Measurements from ENCODE around the gene SLC1A6. TPM values are rescaled to one million over a fixed set of nuclear protein-coding genes. Genes with fewer than 3 reads are reported as not detected.
"Not testable (repeated sequence)": the region's sequence is repeated elsewhere in the genome, so short reads cannot be mapped to it uniquely, and the experiment has no call there.

SLC1A6 gene
- total and polyA plus RNA-seq, 9 donors, result 0.09 to 3.3 (median 0.26) TPM; not detected in 1

GRCh38 chr19:14961956-14962685, 17.5 kb downstream of the SLC1A6 start:
- no peaks in the 10 kb centered on the region for H3K4me1 ChIP-seq (ENCODE audit: control insufficient read depth, insufficient read depth, low read length)
- H3K27me3 ChIP-seq (ENCODE audit: control insufficient read depth, insufficient read depth, low read length), result no peaks in the 10 kb centered on the region
- WGBS (ENCODE audit: insufficient coverage), result 92% methylated on average over 13 of the region's 24 CpGs
- H3K27ac ChIP-seq (ENCODE audit: low read length), result no peak overlapping the region
- H3K4me3 ChIP-seq (ENCODE audit: low read length), result no peak overlapping the region
- H3K36me3 ChIP-seq (ENCODE audit: control insufficient read depth, insufficient read depth, low read length), result no peaks in the 10 kb centered on the region
- H3K9me3 ChIP-seq (replicated peaks; ENCODE audit: control insufficient read depth, low read depth, low read length), result peaks cover 4% of the 10 kb centered on the region
- DNase-seq, result no peak

GRCh38 chr19:14959263-14959662, 20.4 kb downstream of the SLC1A6 start:
- no peaks in the 10 kb centered on the region for H3K36me3 ChIP-seq (ENCODE audit: control insufficient read depth, insufficient read depth, low read length)
- no peak for DNase-seq
- H3K4me1 ChIP-seq (ENCODE audit: control insufficient read depth, insufficient read depth, low read length), result no peaks in the 10 kb centered on the region
- no peaks in the 10 kb centered on the region for H3K27me3 ChIP-seq (ENCODE audit: control insufficient read depth, insufficient read depth, low read length)
- no peak overlapping the region for H3K4me3 ChIP-seq (ENCODE audit: low read length)
- no peak overlapping the region for H3K27ac ChIP-seq (ENCODE audit: low read length)
- peaks cover 4% of the 10 kb centered on the region for H3K9me3 ChIP-seq (replicated peaks; ENCODE audit: control insufficient read depth, low read depth, low read length)
- 100% methylated on average over 1 of the region's 1 CpG for WGBS (ENCODE audit: insufficient coverage)

- no peak overlapping the region for H3K27ac ChIP-seq (ENCODE audit: low read length)
- peaks cover 4% of the 10 kb centered on the region for H3K9me3 ChIP-seq (replicated peaks; ENCODE audit: control insufficient read depth, low read depth, low read length)
- no peak overlapping the region for H3K4me3 ChIP-seq (ENCODE audit: low read length)
These were observed 22.2 kb downstream of the SLC1A6 start for GRCh38 chr19:14957464-14957863.

GRCh38 chr19:14954071-14954655, 25.5 kb downstream of the SLC1A6 start:
- peaks cover 4% of the 10 kb centered on the region for H3K9me3 ChIP-seq (replicated peaks; ENCODE audit: control insufficient read depth, low read depth, low read length)

More at GRCh38 chr19:14957464-14957863, 22.2 kb downstream of the SLC1A6 start:
- Histone ChIP-seq H3K27me3 (ENCODE audit: control insufficient read depth, insufficient read depth, low read length) (peaks cover 2% of the 10 kb centered on the region), H3K4me1 (ENCODE audit: control insufficient read depth, insufficient read depth, low read length) (no peaks in the 10 kb centered on the region), H3K36me3 (ENCODE audit: control insufficient read depth, insufficient read depth, low read length) (no peaks in the 10 kb centered on the region)
- DNase-seq, result no peak
- 93% methylated on average over 2 of the region's 3 CpGs for WGBS (ENCODE audit: insufficient coverage)

GRCh38 chr19:14952767-14953166, 26.9 kb downstream of the SLC1A6 start:
- no peak overlapping the region for H3K27ac ChIP-seq (ENCODE audit: low read length)
- no peaks in the 10 kb centered on the region for H3K4me1 ChIP-seq (ENCODE audit: control insufficient read depth, insufficient read depth, low read length)
- H3K36me3 ChIP-seq (ENCODE audit: control insufficient read depth, insufficient read depth, low read length), result no peaks in the 10 kb centered on the region
- DNase-seq, result no peak
- no peak overlapping the region for H3K4me3 ChIP-seq (ENCODE audit: low read length)
- no peaks in the 10 kb centered on the region for H3K9me3 ChIP-seq (replicated peaks; ENCODE audit: control insufficient read depth, low read depth, low read length)
- WGBS (ENCODE audit: insufficient coverage), result 87% methylated on average over 9 of the region's 11 CpGs
- H3K27me3 ChIP-seq (ENCODE audit: control insufficient read depth, insufficient read depth, low read length), result peaks cover 2% of the 10 kb centered on the region

More at GRCh38 chr19:14954071-14954655, 25.5 kb downstream of the SLC1A6 start:
- Histone ChIP-seq H3K27me3 (ENCODE audit: control insufficient read depth, insufficient read depth, low read length) (peaks cover 2% of the 10 kb centered on the region), H3K4me1 (ENCODE audit: control insufficient read depth, insufficient read depth, low read length) (no peaks in the 10 kb centered on the region), H3K27ac (ENCODE audit: low read length) (no peak overlapping the region), H3K36me3 (ENCODE audit: control insufficient read depth, insufficient read depth, low read length) (no peaks in the 10 kb centered on the region), H3K4me3 (ENCODE audit: low read length) (no peak overlapping the region)
- no peak for DNase-seq
- WGBS (ENCODE audit: insufficient coverage), result 12% methylated on average over 24 of the region's 24 CpGs

- no peak for DNase-seq
- Histone ChIP-seq H3K27me3 (ENCODE audit: control insufficient read depth, insufficient read depth, low read length) (peaks cover 2% of the 10 kb centered on the region), H3K27ac (ENCODE audit: low read length) (no peak overlapping the region), H3K4me1 (ENCODE audit: control insufficient read depth, insufficient read depth, low read length) (no peaks in the 10 kb centered on the region), H3K9me3 (replicated peaks; ENCODE audit: control insufficient read depth, low read depth, low read length) (no peaks in the 10 kb centered on the region), H3K4me3 (ENCODE audit: low read length) (no peak overlapping the region), H3K36me3 (ENCODE audit: control insufficient read depth, insufficient read depth, low read length) (no peaks in the 10 kb centered on the region)
- WGBS (ENCODE audit: insufficient coverage), result no CpG with 5 or more reads among the region's 1 CpG
These were observed 29.2 kb downstream of the SLC1A6 start for GRCh38 chr19:14950421-14950820.

- Histone ChIP-seq H3K27me3 (ENCODE audit: control insufficient read depth, insufficient read depth, low read length) (peaks cover 2% of the 10 kb centered on the region), H3K4me3 (ENCODE audit: low read length) (no peak overlapping the region), H3K27ac (ENCODE audit: low read length) (no peak overlapping the region), H3K4me1 (ENCODE audit: control insufficient read depth, insufficient read depth, low read length) (no peaks in the 10 kb centered on the region), H3K36me3 (ENCODE audit: control insufficient read depth, insufficient read depth, low read length) (no peaks in the 10 kb centered on the region), H3K9me3 (replicated peaks; ENCODE audit: control insufficient read depth, low read depth, low read length) (no peaks in the 10 kb centered on the region)
- 40% methylated on average over 5 of the region's 8 CpGs for WGBS (ENCODE audit: insufficient coverage)
- DNase-seq, result no peak
These were observed 29.8 kb downstream of the SLC1A6 start for GRCh38 chr19:14949876-14950275.

- 100% methylated on average over 1 of the region's 10 CpGs for WGBS (ENCODE audit: insufficient coverage)
- not testable (repeated sequence) for H3K36me3 ChIP-seq (ENCODE audit: control insufficient read depth, insufficient read depth, low read length); H3K27ac ChIP-seq (ENCODE audit: low read length); H3K4me3 ChIP-seq (ENCODE audit: low read length); H3K9me3 ChIP-seq (replicated peaks; ENCODE audit: control insufficient read depth, low read depth, low read length); DNase-seq; H3K27me3 ChIP-seq (ENCODE audit: control insufficient read depth, insufficient read depth, low read length); H3K4me1 ChIP-seq (ENCODE audit: control insufficient read depth, insufficient read depth, low read length)
These were observed 30.3 kb downstream of the SLC1A6 start for GRCh38 chr19:14949413-14949812.

GRCh38 chr19:14944456-14944855, 35.2 kb downstream of the SLC1A6 start:
- no peak for DNase-seq
- H3K4me3 ChIP-seq (ENCODE audit: low read length), result no peak overlapping the region
- H3K9me3 ChIP-seq (replicated peaks; ENCODE audit: control insufficient read depth, low read depth, low read length), result no peaks in the 10 kb centered on the region
- 79% methylated on average over 1 of the region's 1 CpG for WGBS (ENCODE audit: insufficient coverage)
- H3K4me1 ChIP-seq (ENCODE audit: control insufficient read depth, insufficient read depth, low read length), result no peaks in the 10 kb centered on the region
- no peak overlapping the region for H3K27ac ChIP-seq (ENCODE audit: low read length)
- H3K36me3 ChIP-seq (ENCODE audit: control insufficient read depth, insufficient read depth, low read length), result no peaks in the 10 kb centered on the region
- H3K27me3 ChIP-seq (ENCODE audit: control insufficient read depth, insufficient read depth, low read length), result no peaks in the 10 kb centered on the region

- Histone ChIP-seq H3K4me3 (ENCODE audit: low read length) (no peak overlapping the region), H3K27me3 (ENCODE audit: control insufficient read depth, insufficient read depth, low read length) (no peaks in the 10 kb centered on the region), H3K27ac (ENCODE audit: low read length) (no peak overlapping the region), H3K36me3 (ENCODE audit: control insufficient read depth, insufficient read depth, low read length) (no peaks in the 10 kb centered on the region), H3K9me3 (replicated peaks; ENCODE audit: control insufficient read depth, low read depth, low read length) (no peaks in the 10 kb centered on the region), H3K4me1 (ENCODE audit: control insufficient read depth, insufficient read depth, low read length) (no peaks in the 10 kb centered on the region)
- WGBS (ENCODE audit: insufficient coverage), result no CpG with 5 or more reads among the region's 4 CpGs
- DNase-seq, result no peak
These were observed 36.1 kb downstream of the SLC1A6 start for GRCh38 chr19:14943601-14944000.

Measured in muscle of leg (tissue), 11 donors.